Spleen (tissue), 7 donors: Measurements from ENCODE around the gene BRCA2.

Source experiments
- CTCF ChIP-seq, 11 experiments: fragments of 200-600 bp in 7 of 11; fragments of 450-650 bp in 4 of 11; sonication (generic) in 4 of 11; IDR thresholded peaks in 8 of 11; conservative IDR thresholded peaks in 3 of 11; 1 replicate in 7 of 11; 2 replicates in 4 of 11; pipeline versions ENCODE4 v1.4.0 to v1.8.0; 2016 to 2021; ENCODE audit warnings: antibody characterized with exemption in 11 of 11, inconsistent platforms in 4 of 11, mild to moderate bottlenecking in 1 of 11
- POLR2A ChIP-seq, 3 donors: fragments of 450-650 bp; IDR thresholded peaks; one replicate each; pipeline ENCODE4 v1.5.1; 2017; ENCODE audit warnings: antibody characterized with exemption in 3 of 3, mild to moderate bottlenecking in 1 of 3
- donor health status: DM: no; HTN: no; CAD: no; lungs with moderate emphysema.
- donor health status: DM: no; HTN: no; CAD: no.
- donor health status: DM: no; HTN: no; CAD: no.

- TF ChIP-seq CTCF (IDR thresholded peaks at IDR 0.05 in 8 of 11, conservative IDR thresholded peaks at IDR 0.05 in 3 of 11) (no peak), POLR2A (IDR thresholded peaks at IDR 0.05) (no peak)
Observed at GRCh38 chr13:32414580-32414979, 99.3 kb downstream of the BRCA2 start.
